HepG2 (cell line): ENCODE data around the gene TACO1. TPM values are rescaled to one million over a fixed set of nuclear protein-coding genes. Genes with fewer than 3 reads are reported as not detected.

Experiments used
- AGO2 ChIP-seq: fragments of 200-400 bp; formaldehyde crosslinking; optimal IDR thresholded peaks from 2 replicates; pipeline ENCODE3; 2017; ENCODE audit warnings: mild to moderate bottlenecking, low read depth, low read length, moderate library complexity
- ARID2 ChIP-seq: sonication (generic); formaldehyde crosslinking; IDR thresholded peaks from 2 replicates; pipeline ENCODE4 v1.8.1; 2022; ENCODE audit warnings: mild to moderate bottlenecking, missing genetic modification reagents, borderline replicate concordance
- FUBP1 ChIP-seq: sonication (generic); formaldehyde crosslinking; IDR thresholded peaks from 2 replicates; pipeline ENCODE4 v1.5.1; 2020; ENCODE audit warnings: missing genetic modification reagents, mild to moderate bottlenecking, borderline replicate concordance
- NFYC ChIP-seq: IDR thresholded peaks from 2 replicates; pipeline ENCODE4 v1.6.1; 2016; ENCODE audit warnings: missing genetic modification reagents, missing compliant biosample characterization
- PAWR ChIP-seq: sonication (generic); formaldehyde crosslinking; IDR thresholded peaks from 2 replicates; pipeline ENCODE4 v1.4.0; 2020; ENCODE audit warnings: missing genetic modification reagents, mild to moderate bottlenecking, borderline replicate concordance
- PLRG1 ChIP-seq: fragments of 450-650 bp; conservative IDR thresholded peaks from 2 replicates; pipeline ENCODE4 v1.6.1; 2016
- RNF2 ChIP-seq: fragments of 450-650 bp; conservative IDR thresholded peaks from 2 replicates; pipeline ENCODE4 v1.6.1; 2016; ENCODE audit warnings: low read depth
- SMARCE1 ChIP-seq: fragments of 450-650 bp; IDR thresholded peaks from 2 replicates; pipeline ENCODE4 v1.6.1; 2017; ENCODE audit warnings: borderline replicate concordance
- SPEN ChIP-seq: sonication (generic); formaldehyde crosslinking; IDR thresholded peaks from 2 replicates; pipeline ENCODE4 v1.5.1; 2020; ENCODE audit warnings: low read depth, mild to moderate bottlenecking, missing genetic modification reagents
- SRSF1 ChIP-seq: fragments of 200-400 bp; formaldehyde crosslinking; optimal IDR thresholded peaks from 2 replicates; pipeline ENCODE3; 2017; ENCODE audit warnings: mild to moderate bottlenecking, low read depth, low read length, moderate library complexity
- ZKSCAN5 ChIP-seq: sonication (generic); formaldehyde crosslinking; IDR thresholded peaks from 2 replicates; pipeline ENCODE4 v1.5.1; 2020; ENCODE audit warnings: mild to moderate bottlenecking, missing genetic modification reagents
- ZNF224 ChIP-seq: sonication (generic); formaldehyde crosslinking; IDR thresholded peaks from 2 replicates; pipeline ENCODE4 v1.5.0; 2020; ENCODE audit warnings: mild to moderate bottlenecking, missing genetic modification reagents
- ZNF382 ChIP-seq: sonication (generic); formaldehyde crosslinking; IDR thresholded peaks from 2 replicates; pipeline ENCODE4 v1.5.0; 2020; ENCODE audit warnings: missing genetic modification reagents, mild to moderate bottlenecking, borderline replicate concordance
- ZNF44 ChIP-seq: sonication (generic); formaldehyde crosslinking; IDR thresholded peaks from 2 replicates; pipeline ENCODE4 v1.5.1; 2020; ENCODE audit warnings: mild to moderate bottlenecking, missing genetic modification reagents
- ZNF460 ChIP-seq: sonication (generic); formaldehyde crosslinking; IDR thresholded peaks from 2 replicates; pipeline ENCODE4 v1.5.1; 2020; ENCODE audit warnings: missing genetic modification reagents, mild to moderate bottlenecking, borderline replicate concordance
- ZNF468 ChIP-seq: sonication (generic); formaldehyde crosslinking; IDR thresholded peaks from 2 replicates; pipeline ENCODE4 v1.8.0; 2022; ENCODE audit warnings: mild to moderate bottlenecking, moderate library complexity, missing genetic modification reagents
- ZNF556 ChIP-seq: sonication (generic); formaldehyde crosslinking; IDR thresholded peaks from 2 replicates; pipeline ENCODE4 v1.4.0; 2020; ENCODE audit warnings: mild to moderate bottlenecking, missing genetic modification reagents, borderline replicate concordance
- polyA plus RNA-seq, 8 experiments: library from polyadenylated mRNA; depleted of rRNA in 3 of 8; stranded (reverse) in 7 of 8; unstranded in 1 of 8; fragments of >200 nt; fragmentation: Illumina TruSeq in 4 of 8; extraction: Trizol in 4 of 8; gene quantifications; 2 replicates each; pipeline versions ENCODE4 v1.2.1 to v1.2.3, GENCODE V29; 2011 to 2016; ENCODE audit warnings: low read depth in 4 of 8, missing spikeins in 1 of 8, mixed read lengths in 1 of 8; ENCODE audit not compliant: insufficient read depth in 1 of 8
- total RNA-seq, 5 experiments: library from RNA; depleted of rRNA; stranded (reverse); fragments of >200 nt; fragmentation: Illumina TruSeq; extraction: Trizol; gene quantifications; 2 replicates each; pipeline ENCODE4 v1.2.3, GENCODE V29; 2016; ENCODE audit warnings: low read depth in 1 of 5
- TF ChIP-seq, protein P1 (sequence below): sonication (generic); formaldehyde crosslinking; IDR thresholded peaks from 2 replicates; pipeline ENCODE4 v1.9.0; 2022; ENCODE audit warnings: low read depth, missing genetic modification reagents
- TF ChIP-seq, protein P2 (sequence below): sonication (generic); formaldehyde crosslinking; IDR thresholded peaks from 2 replicates; pipeline ENCODE4 v1.8.1; 2023; ENCODE audit warnings: mild to moderate bottlenecking, missing genetic modification reagents
- TF ChIP-seq, protein P3 (sequence below): sonication (generic); formaldehyde crosslinking; IDR thresholded peaks from 2 replicates; pipeline ENCODE4 v1.8.0; 2022; ENCODE audit warnings: missing genetic modification reagents, low read depth, mild to moderate bottlenecking, borderline replicate concordance
- TF ChIP-seq, protein P4 (sequence below), 2 experiments: fragments of 450-650 bp in 1 of 2; sonication (generic) in 1 of 2; formaldehyde crosslinking; IDR thresholded peaks; 2 replicates each; pipeline versions ENCODE4 v1.5.0 to v1.8.0; 2020 to 2022; ENCODE audit warnings: mild to moderate bottlenecking in 1 of 2, missing genetic modification reagents in 1 of 2

TACO1 gene
- total and polyA plus RNA-seq, 2 of the 13 experiments (the other 11 are each of a cell fraction or from before 2014, with no cell fraction given) = 34.7 to 53.6 TPM

GRCh38 chr17:63600569-63601438, at the start of gene TACO1 (continued):
- TF ChIP-seq, protein P1, sequence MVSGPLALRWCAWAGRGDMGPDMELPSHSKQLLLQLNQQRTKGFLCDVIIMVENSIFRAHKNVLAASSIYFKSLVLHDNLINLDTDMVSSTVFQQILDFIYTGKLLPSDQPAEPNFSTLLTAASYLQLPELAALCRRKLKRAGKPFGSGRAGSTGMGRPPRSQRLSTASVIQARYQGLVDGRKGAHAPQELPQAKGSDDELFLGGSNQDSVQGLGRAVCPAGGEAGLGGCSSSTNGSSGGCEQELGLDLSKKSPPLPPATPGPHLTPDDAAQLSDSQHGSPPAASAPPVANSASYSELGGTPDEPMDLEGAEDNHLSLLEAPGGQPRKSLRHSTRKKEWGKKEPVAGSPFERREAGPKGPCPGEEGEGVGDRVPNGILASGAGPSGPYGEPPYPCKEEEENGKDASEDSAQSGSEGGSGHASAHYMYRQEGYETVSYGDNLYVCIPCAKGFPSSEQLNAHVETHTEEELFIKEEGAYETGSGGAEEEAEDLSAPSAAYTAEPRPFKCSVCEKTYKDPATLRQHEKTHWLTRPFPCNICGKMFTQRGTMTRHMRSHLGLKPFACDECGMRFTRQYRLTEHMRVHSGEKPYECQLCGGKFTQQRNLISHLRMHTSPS = no peak
- TF ChIP-seq ARID2 (CRISPR knock-in tag) (no peak), SPEN (CRISPR knock-in tag) (peak; percentile 99), FUBP1 (CRISPR knock-in tag) (peak; percentile 100), ZKSCAN5 (CRISPR knock-in tag) (no peak), SMARCE1 (no peak), PAWR (no peak), ZNF468 (0 out of 2 replicates have a peak, but pooled peaks have one; percentile 26), SRSF1 (peak; percentile 95), ZNF460 (CRISPR knock-in tag) (no peak; the same call in 1 of the 2 replicates), ZNF224 (CRISPR knock-in tag) (peak; percentile 89; the same call in 1 of the 2 replicates), AGO2 (peak; percentile 89), RNF2 (peak; percentile 75; the same call in 1 of the 2 replicates), ZNF556 (CRISPR knock-in tag) (peak; percentile 98), ZNF44 (CRISPR knock-in tag) (no peak; the same call in 1 of the 2 replicates), NFYC (CRISPR knock-in tag) (peak; percentile 49; the same call in 1 of the 2 replicates), ZNF382 (CRISPR knock-in tag) (no peak), PLRG1 (no peak)
- TF ChIP-seq, protein P2, sequence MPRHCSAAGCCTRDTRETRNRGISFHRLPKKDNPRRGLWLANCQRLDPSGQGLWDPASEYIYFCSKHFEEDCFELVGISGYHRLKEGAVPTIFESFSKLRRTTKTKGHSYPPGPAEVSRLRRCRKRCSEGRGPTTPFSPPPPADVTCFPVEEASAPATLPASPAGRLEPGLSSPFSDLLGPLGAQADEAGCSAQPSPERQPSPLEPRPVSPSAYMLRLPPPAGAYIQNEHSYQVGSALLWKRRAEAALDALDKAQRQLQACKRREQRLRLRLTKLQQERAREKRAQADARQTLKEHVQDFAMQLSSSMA (CRISPR knock-in tag) = peak; percentile 91
- TF ChIP-seq, protein P3, sequence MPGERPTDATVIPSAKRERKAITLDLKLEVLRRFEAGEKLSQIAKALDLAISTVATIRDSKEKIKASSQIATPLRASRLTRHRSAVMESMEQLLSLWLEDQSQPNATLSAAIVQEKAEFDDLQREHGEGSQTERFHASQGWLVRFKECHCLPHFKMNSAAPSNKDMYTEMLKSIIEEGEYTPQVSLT = peak; percentile 51; the same call in 1 of the 2 replicates
- TF ChIP-seq, protein P4, sequence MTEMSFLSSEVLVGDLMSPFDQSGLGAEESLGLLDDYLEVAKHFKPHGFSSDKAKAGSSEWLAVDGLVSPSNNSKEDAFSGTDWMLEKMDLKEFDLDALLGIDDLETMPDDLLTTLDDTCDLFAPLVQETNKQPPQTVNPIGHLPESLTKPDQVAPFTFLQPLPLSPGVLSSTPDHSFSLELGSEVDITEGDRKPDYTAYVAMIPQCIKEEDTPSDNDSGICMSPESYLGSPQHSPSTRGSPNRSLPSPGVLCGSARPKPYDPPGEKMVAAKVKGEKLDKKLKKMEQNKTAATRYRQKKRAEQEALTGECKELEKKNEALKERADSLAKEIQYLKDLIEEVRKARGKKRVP (CRISPR knock-in tag; IDR thresholded peaks at IDR 0.05) = 0 out of 4 replicates have a peak, but pooled peaks of 1 of the 2 experiments have one; percentile 66
